OCI-LY1 (cell line): Measurements from ENCODE around the gene CACNA1D.

ENCODE experiments used
- H2AFZ ChIP-seq: fragments of 200-600 bp; sonication (generic), shearing (Covaris generic); 2 replicates; pipeline ENCODE4 v1.6.0; 2014; ENCODE audit warnings: antibody characterized with exemption, mild to moderate bottlenecking, low read length
- H3F3A ChIP-seq: fragments of 200-600 bp; sonication (generic), shearing (Covaris generic); 2 replicates; pipeline ENCODE4 v1.6.0; 2014; ENCODE audit warnings: mild to moderate bottlenecking, antibody characterized with exemption, low read length, moderate library complexity; ENCODE audit not compliant: insufficient read depth
- H3K27ac ChIP-seq: fragments of 200-600 bp; sonication (generic); 2 replicates; pipeline ENCODE4 v1.5.1; 2014; ENCODE audit warnings: low read length, mixed run types, mild to moderate bottlenecking, low read depth; ENCODE audit not compliant: poor library complexity, severe bottlenecking
- H3K27me3 ChIP-seq: fragments of 200-600 bp; sonication (generic); 2 replicates; pipeline ENCODE4 v1.6.0; 2014; ENCODE audit warnings: antibody characterized with exemption, mild to moderate bottlenecking, low read length, moderate library complexity; ENCODE audit not compliant: insufficient read depth
- H3K36me3 ChIP-seq: fragments of 200-600 bp; sonication (generic); 2 replicates; pipeline ENCODE4 v1.6.1; 2014; ENCODE audit warnings: mild to moderate bottlenecking, antibody characterized with exemption, low read length, moderate library complexity, mixed read lengths; ENCODE audit not compliant: insufficient read depth
- H3K4me1 ChIP-seq: fragments of 200-600 bp; sonication (generic); 2 replicates; pipeline ENCODE4 v1.5.1; 2014; ENCODE audit warnings: mild to moderate bottlenecking, low read length, moderate library complexity; ENCODE audit not compliant: insufficient read depth, severe bottlenecking
- H3K4me2 ChIP-seq: fragments of 200-600 bp; sonication (generic), shearing (Covaris generic); 2 replicates; pipeline ENCODE4 v1.6.1; 2014; ENCODE audit warnings: low read length
- H3K4me3 ChIP-seq: fragments of 200-600 bp; sonication (generic); 2 replicates; pipeline ENCODE4 v1.5.1; 2014; ENCODE audit warnings: low read length, low read depth, mild to moderate bottlenecking, mixed read lengths; ENCODE audit not compliant: poor library complexity, severe bottlenecking
- H3K79me2 ChIP-seq: fragments of 200-600 bp; shearing (Covaris generic); 2 replicates; pipeline ENCODE4 v1.6.1; 2016; ENCODE audit warnings: mixed run types, low read length, mixed read lengths; ENCODE audit not compliant: insufficient read depth
- H3K9ac ChIP-seq: fragments of 200-600 bp; sonication (generic), shearing (Covaris generic); 2 replicates; pipeline ENCODE4 v1.6.1; 2014; ENCODE audit warnings: mild to moderate bottlenecking, low read length, mixed read lengths
- H3K9me2 ChIP-seq: fragments of 200-600 bp; sonication (generic), shearing (Covaris generic); 2 replicates; pipeline ENCODE4 v1.6.1; 2014; ENCODE audit warnings: low read depth, mild to moderate bottlenecking, low read length, mixed read lengths
- H3K9me3 ChIP-seq: fragments of 200-600 bp; shearing (Covaris generic); 2 replicates; pipeline ENCODE4 v1.6.1; 2014; ENCODE audit warnings: low read length, mixed read lengths
- H4K20me1 ChIP-seq: fragments of 200-600 bp; sonication (generic), shearing (Covaris generic); 2 replicates; pipeline ENCODE4 v1.6.0; 2016; ENCODE audit warnings: mild to moderate bottlenecking, low read length; ENCODE audit not compliant: insufficient read depth
- EZH2 ChIP-seq: fragments of 200-600 bp; sonication (generic), shearing (Covaris generic); IDR thresholded peaks from 2 replicates; pipeline ENCODE4 v1.8.0; 2017; ENCODE audit warnings: borderline replicate concordance, mixed run types, mild to moderate bottlenecking, antibody characterized with exemption, low read length, moderate library complexity, mixed read lengths
- TF ChIP-seq, protein P1 (sequence below): fragments of 200-600 bp; sonication (generic), shearing (Covaris generic); IDR thresholded peaks from 2 replicates; pipeline ENCODE4 v1.5.1; 2017; ENCODE audit warnings: mild to moderate bottlenecking, antibody characterized with exemption, low read length, moderate library complexity, mixed read lengths

CACNA1D gene

DNA sequence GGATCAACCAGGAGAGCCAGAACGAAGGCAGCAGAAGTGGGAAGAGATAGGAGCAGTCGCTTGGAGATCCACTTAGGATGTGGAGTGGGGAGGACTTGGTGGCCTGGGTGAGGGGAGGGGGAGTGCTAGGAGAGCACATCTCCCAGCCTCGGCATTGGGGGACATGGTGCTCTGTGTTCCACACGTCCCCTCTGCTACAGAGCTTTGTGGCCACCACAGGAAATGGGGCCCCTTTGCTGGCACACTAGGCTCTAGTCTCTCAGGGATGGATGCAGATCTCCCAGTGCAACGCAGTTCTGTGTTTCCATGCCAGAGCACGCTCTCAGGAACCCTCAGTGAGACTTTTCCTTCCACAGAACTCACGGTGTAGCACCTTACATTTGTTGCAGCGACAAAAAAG, 283.1 kb downstream of the CACNA1D start:
- Histone ChIP-seq H3K9me2 (no peaks in the 10 kb centered on the region), H3F3A (no peaks in the 10 kb centered on the region), H3K9ac (no peak overlapping the region), H3K4me3 (no peak overlapping the region), H3K4me1 (no peaks in the 10 kb centered on the region), H3K27ac (no peak overlapping the region), H3K79me2 (no peaks in the 10 kb centered on the region), H2AFZ (no peak overlapping the region), H3K9me3 (no peaks in the 10 kb centered on the region), H3K36me3 (no peaks in the 10 kb centered on the region), H3K4me2 (no peak overlapping the region), H4K20me1 (no peaks in the 10 kb centered on the region), H3K27me3 (0 out of 2 replicates have a peak, but pooled peaks cover 6% of the 10 kb centered on the region)
- no peak for TF ChIP-seq EZH2
- TF ChIP-seq, protein P1, sequence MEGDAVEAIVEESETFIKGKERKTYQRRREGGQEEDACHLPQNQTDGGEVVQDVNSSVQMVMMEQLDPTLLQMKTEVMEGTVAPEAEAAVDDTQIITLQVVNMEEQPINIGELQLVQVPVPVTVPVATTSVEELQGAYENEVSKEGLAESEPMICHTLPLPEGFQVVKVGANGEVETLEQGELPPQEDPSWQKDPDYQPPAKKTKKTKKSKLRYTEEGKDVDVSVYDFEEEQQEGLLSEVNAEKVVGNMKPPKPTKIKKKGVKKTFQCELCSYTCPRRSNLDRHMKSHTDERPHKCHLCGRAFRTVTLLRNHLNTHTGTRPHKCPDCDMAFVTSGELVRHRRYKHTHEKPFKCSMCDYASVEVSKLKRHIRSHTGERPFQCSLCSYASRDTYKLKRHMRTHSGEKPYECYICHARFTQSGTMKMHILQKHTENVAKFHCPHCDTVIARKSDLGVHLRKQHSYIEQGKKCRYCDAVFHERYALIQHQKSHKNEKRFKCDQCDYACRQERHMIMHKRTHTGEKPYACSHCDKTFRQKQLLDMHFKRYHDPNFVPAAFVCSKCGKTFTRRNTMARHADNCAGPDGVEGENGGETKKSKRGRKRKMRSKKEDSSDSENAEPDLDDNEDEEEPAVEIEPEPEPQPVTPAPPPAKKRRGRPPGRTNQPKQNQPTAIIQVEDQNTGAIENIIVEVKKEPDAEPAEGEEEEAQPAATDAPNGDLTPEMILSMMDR, result no peak

- Histone ChIP-seq H3K9me3 (no peaks in the 10 kb centered on the region), H3K9ac (no peak overlapping the region), H4K20me1 (no peaks in the 10 kb centered on the region), H2AFZ (no peak overlapping the region), H3K4me2 (no peak overlapping the region), H3K27ac (no peak overlapping the region), H3K79me2 (no peaks in the 10 kb centered on the region), H3K4me3 (no peak overlapping the region), H3K9me2 (no peaks in the 10 kb centered on the region), H3K36me3 (no peaks in the 10 kb centered on the region), H3K27me3 (0 out of 2 replicates have a peak, but pooled peaks cover 6% of the 10 kb centered on the region), H3F3A (no peaks in the 10 kb centered on the region), H3K4me1 (no peaks in the 10 kb centered on the region)
- TF ChIP-seq, protein P1, result no peak
- no peak for TF ChIP-seq EZH2
Observed at GRCh38 chr3:53778153-53778552, 283.7 kb downstream of the CACNA1D start.

- H3F3A ChIP-seq, result no peaks in the 10 kb centered on the region
- no peak overlapping the region for H3K4me2 ChIP-seq
- no peak overlapping the region for H3K27ac ChIP-seq
- no peaks in the 10 kb centered on the region for H3K79me2 ChIP-seq
- no peaks in the 10 kb centered on the region for H4K20me1 ChIP-seq
- H3K9me2 ChIP-seq, result no peaks in the 10 kb centered on the region
- H3K27me3 ChIP-seq, result no peaks in the 10 kb centered on the region
- TF ChIP-seq, protein P1, result no peak
- no peak for TF ChIP-seq EZH2
- no peak overlapping the region for H2AFZ ChIP-seq
- no peaks in the 10 kb centered on the region for H3K4me1 ChIP-seq
- no peaks in the 10 kb centered on the region for H3K9me3 ChIP-seq
- H3K9ac ChIP-seq, result no peak overlapping the region
- H3K4me3 ChIP-seq, result no peak overlapping the region
- H3K36me3 ChIP-seq, result no peaks in the 10 kb centered on the region
Observed at GRCh38 chr3:53780171-53780570, 285.8 kb downstream of the CACNA1D start.
